Heart left ventricle (tissue), 13 donors: Measurements from ENCODE around the gene CLEC16A.

ENCODE experiments used
- CTCF ChIP-seq, 12 donors: fragments of 200-600 bp; sonication (generic) in 4 of 12; IDR thresholded peaks; one replicate each; pipeline versions ENCODE4 v1.5.0 to v1.8.0; 2018 to 2022; ENCODE audit warnings: antibody characterized with exemption in 12 of 12, mild to moderate bottlenecking in 5 of 12
- POLR2A ChIP-seq, 2 donors: fragments of 450-650 bp; IDR thresholded peaks; one replicate each; pipeline ENCODE4 v1.6.1; 2017; ENCODE audit warnings: antibody characterized with exemption in 2 of 2, mild to moderate bottlenecking in 2 of 2, moderate library complexity in 2 of 2
- donor health status: ischemic (EF 13 %, LVEDD 7.1; RV severe dilation, severe dysfunction).
- donor health status: DM: no; HTN: yes; CAD: no.
- donor health status: DM: no; HTN: no; CAD: no.
- donor health status: ischemic (EF 25% LVEDD 6.9; RV normal size, moderate dysfunction).
- donor health status: ischemic (EF 25% LVEDD 5.7; RV mildly dilated, moderate dysfunction).
- donor health status: ischemic (EF 35%, LVEDD 5.7; RV mildly dilated, moderate dysfunction).
- donor health status: nonischemic (EF 11% LVEDD 7.7; RV severe dilation, severe dysfunction).
- donor health status: DM: yes; HTN: yes; CAD: no.
- donor health status: PGD.
- donor health status: ischemic (EF 29% LVEDD 5.4; RV normal size, mild dysfunction).
- donor health status: nonischemic (EF 23%, LVEDD 6.1; RV moderate dilation, normal function).

- TF ChIP-seq POLR2A (IDR thresholded peaks at IDR 0.05), result no peak
- TF ChIP-seq CTCF (IDR thresholded peaks at IDR 0.05), result no peak
These were observed 16.8 kb upstream of the CLEC16A start for GRCh38 chr16:10927497-10928112.
